ENCODE results near the gene MBOAT7. TPM values are rescaled to one million over a fixed set of nuclear protein-coding genes. Genes with fewer than 3 reads are reported as not detected.

MBOAT7 gene
- polyA plus RNA-seq, 1 donor (not counting 4 experiments of a cell fraction or from before 2014, with no cell fraction given), result 41.3 TPM

GRCh38 chr19:54160854-54161253 lies 28.5 kb downstream of the MBOAT7 start:
- H3K4me3 ChIP-seq (ENCODE audit: control insufficient read depth in 2 of 3, extremely low read depth in 1 of 3, insufficient read depth in 2 of 3, low read depth in 1 of 3, low read length in 3 of 3), result peak overlapping the region; percentile 51 to 91 (median 87)
- dilution Hi-C loops (cut with MboI; ENCODE audit: extremely low pct_ligation_motif_present, low sequenced_read_pairs), result no loop called here

GRCh38 chr19:54160182-54160811 lies 29.1 kb downstream of the MBOAT7 start:
- FAIRE-seq, result no peak
- H3K9ac ChIP-seq (ENCODE audit: control insufficient read depth, extremely low read depth, insufficient read depth, low read length), result peak overlapping the region; percentile 85
- H3K27ac ChIP-seq (ENCODE audit: control insufficient read depth, insufficient read depth, low read length), result peak overlapping the region; percentile 79
- peaks cover 10 to 11% of the 10 kb centered on the region in 2 experiments for H3K36me3 ChIP-seq (ENCODE audit: control insufficient read depth in 2 of 2, extremely low read depth in 1 of 2, insufficient read depth in 2 of 2, low read length in 2 of 2)
- TF ChIP-seq CTCF (optimal IDR thresholded peaks at IDR 0.05 in 1 of 3, IDR thresholded peaks at IDR 0.05 in 1 of 3, conservative IDR thresholded peaks at IDR 0.05 in 1 of 3; ENCODE audit: extremely low read depth in 1 of 3, insufficient read depth in 2 of 3, low read length in 3 of 3) (no peak), EZH2 (IDR thresholded peaks at IDR 0.05; ENCODE audit: low read length) (no peak)
- no peak for DNase-seq (ENCODE audit: low read depth, low spot score)
- H3K9me3 ChIP-seq (ENCODE audit: control insufficient read depth, low read depth, low read length), result no peaks in the 10 kb centered on the region
- H3K4me1 ChIP-seq (ENCODE audit: control insufficient read depth, extremely low read depth, insufficient read depth, low read length), result peaks cover 24% of the 10 kb centered on the region
- H4K20me1 ChIP-seq (ENCODE audit: control insufficient read depth, extremely low read depth, insufficient read depth, low read length), result no peaks in the 10 kb centered on the region
- dilution Hi-C loops (cut with MboI; ENCODE audit: extremely low pct_ligation_motif_present, low sequenced_read_pairs), result no loop called here
- H3K4me3 ChIP-seq (ENCODE audit: control insufficient read depth in 2 of 3, extremely low read depth in 1 of 3, insufficient read depth in 2 of 3, low read depth in 1 of 3, low read length in 3 of 3), result peak overlapping the region; percentile 51 to 91 (median 87)
- H3K4me2 ChIP-seq (ENCODE audit: control insufficient read depth, extremely low read depth, insufficient read depth, low read depth, low read length), result peak overlapping the region; percentile 97
- H3K27me3 ChIP-seq (ENCODE audit: control insufficient read depth, extremely low read depth, insufficient read depth, low read length), result no peaks in the 10 kb centered on the region
- H3K79me2 ChIP-seq (ENCODE audit: control insufficient read depth, insufficient read depth, low read length), result peaks cover 7% of the 10 kb centered on the region
- peak overlapping the region; percentile 88 for H2AFZ ChIP-seq (ENCODE audit: control insufficient read depth, low read length)
- H3K9me1 ChIP-seq (ENCODE audit: control insufficient read depth, extremely low read depth, insufficient read depth, low read length), result no peaks in the 10 kb centered on the region

More at GRCh38 chr19:54160854-54161253, 28.5 kb downstream of the MBOAT7 start:
- peak overlapping the region; percentile 97 for H3K4me2 ChIP-seq (ENCODE audit: control insufficient read depth, extremely low read depth, insufficient read depth, low read depth, low read length)
- peak overlapping the region; percentile 88 for H2AFZ ChIP-seq (ENCODE audit: control insufficient read depth, low read length)
- peak overlapping the region; percentile 85 for H3K9ac ChIP-seq (ENCODE audit: control insufficient read depth, extremely low read depth, insufficient read depth, low read length)
- FAIRE-seq (no peak), DNase-seq (ENCODE audit: low read depth, low spot score) (no peak)
- no peaks in the 10 kb centered on the region for H3K9me1 ChIP-seq (ENCODE audit: control insufficient read depth, extremely low read depth, insufficient read depth, low read length)
- no peaks in the 10 kb centered on the region for H3K27me3 ChIP-seq (ENCODE audit: control insufficient read depth, extremely low read depth, insufficient read depth, low read length)
- peak overlapping the region; percentile 79 for H3K27ac ChIP-seq (ENCODE audit: control insufficient read depth, insufficient read depth, low read length)
- peaks cover 24% of the 10 kb centered on the region for H3K4me1 ChIP-seq (ENCODE audit: control insufficient read depth, extremely low read depth, insufficient read depth, low read length)
- H3K36me3 ChIP-seq (ENCODE audit: control insufficient read depth in 2 of 2, extremely low read depth in 1 of 2, insufficient read depth in 2 of 2, low read length in 2 of 2), result peaks cover 9 to 10% of the 10 kb centered on the region in 2 experiments
- H4K20me1 ChIP-seq (ENCODE audit: control insufficient read depth, extremely low read depth, insufficient read depth, low read length), result no peaks in the 10 kb centered on the region
- no peaks in the 10 kb centered on the region for H3K9me3 ChIP-seq (ENCODE audit: control insufficient read depth, low read depth, low read length)
- no peak for TF ChIP-seq EZH2 (IDR thresholded peaks at IDR 0.05; ENCODE audit: low read length)
- no peak for TF ChIP-seq CTCF (optimal IDR thresholded peaks at IDR 0.05 in 1 of 3, IDR thresholded peaks at IDR 0.05 in 1 of 3, conservative IDR thresholded peaks at IDR 0.05 in 1 of 3; ENCODE audit: extremely low read depth in 1 of 3, insufficient read depth in 2 of 3, low read length in 3 of 3)
- peaks cover 7% of the 10 kb centered on the region for H3K79me2 ChIP-seq (ENCODE audit: control insufficient read depth, insufficient read depth, low read length)

Measured in keratinocyte (primary cell).